Measurements from ENCODE around the gene LGALS3BP. TPM values are rescaled to one million over a fixed set of nuclear protein-coding genes. Genes with fewer than 3 reads are reported as not detected.

The LGALS3BP gene
- total RNA-seq, 2 experiments from 2014 or later: 9.7 to 12.8 TPM

DNA sequence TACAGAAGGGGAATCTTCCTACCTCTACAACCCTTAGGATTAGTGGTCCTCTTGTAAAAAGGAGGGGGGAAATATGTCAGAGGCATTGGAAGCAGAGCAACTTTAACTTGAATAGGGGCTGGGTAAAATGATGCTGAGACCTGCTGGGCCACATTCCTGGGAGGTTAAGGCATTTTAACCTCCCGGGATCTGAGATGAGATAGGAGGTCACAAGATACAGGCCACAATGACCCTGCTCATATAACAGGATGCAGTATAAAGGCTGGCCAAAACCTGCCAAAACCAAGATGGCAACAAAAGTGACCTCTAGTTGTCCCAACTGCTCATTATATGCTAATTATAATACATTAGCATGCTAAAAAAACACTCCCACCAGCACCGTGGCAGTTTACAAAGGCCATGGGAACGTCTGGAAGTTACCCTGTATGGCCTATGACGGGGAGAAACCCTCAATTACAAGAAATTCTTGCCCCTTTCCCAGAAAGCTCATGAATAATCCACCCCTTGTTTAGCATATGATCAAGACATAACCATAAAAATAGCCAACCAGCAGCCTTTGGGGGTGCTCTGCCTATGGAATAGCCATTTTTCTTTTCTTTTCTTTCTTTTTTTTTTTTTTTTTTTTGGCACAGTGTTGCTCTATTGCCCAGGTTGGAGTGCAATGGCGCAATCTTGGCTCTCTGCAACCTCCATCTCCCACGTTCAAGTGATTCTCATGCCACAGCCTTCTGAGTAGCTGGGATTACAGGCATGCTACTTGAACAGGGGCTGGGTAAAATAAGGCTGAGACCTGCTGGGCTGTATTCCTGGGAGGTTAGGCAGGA, 38.0 kb upstream of the LGALS3BP start:
- ChIA-PET POLR2A (no interaction called here), CTCF (no interaction called here)

DNA sequence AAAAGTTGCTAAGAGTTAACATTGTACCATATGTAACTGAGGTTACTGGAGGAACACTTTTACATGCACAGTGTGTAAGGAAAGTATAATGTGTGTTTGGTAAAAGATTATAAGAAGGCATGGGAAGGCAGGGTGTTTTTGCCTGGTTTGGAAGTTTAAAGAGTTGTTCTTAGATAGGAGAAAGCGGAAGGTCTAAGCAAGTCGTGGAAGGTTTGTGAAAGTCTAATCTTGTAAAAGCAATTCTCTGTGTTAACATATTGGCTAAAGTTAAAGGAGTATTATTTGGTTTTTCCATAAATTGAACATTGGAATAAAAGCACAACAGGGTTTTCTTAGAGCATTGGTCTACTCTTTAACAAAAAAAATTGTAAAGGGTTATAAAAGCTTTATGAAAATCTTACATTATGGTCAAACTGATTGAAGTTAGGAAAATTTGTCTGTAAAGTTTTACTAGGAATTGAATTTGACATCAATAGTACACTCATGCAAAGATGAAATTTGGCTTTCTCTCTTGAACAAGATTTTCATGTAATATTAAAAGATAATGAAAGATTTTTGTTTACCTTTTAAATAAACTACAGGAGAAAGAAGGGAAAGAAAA, 34.5 kb upstream of the LGALS3BP start:
- CTCF ChIA-PET: no interaction called here
- POLR2A ChIA-PET: no interaction called here

DNA sequence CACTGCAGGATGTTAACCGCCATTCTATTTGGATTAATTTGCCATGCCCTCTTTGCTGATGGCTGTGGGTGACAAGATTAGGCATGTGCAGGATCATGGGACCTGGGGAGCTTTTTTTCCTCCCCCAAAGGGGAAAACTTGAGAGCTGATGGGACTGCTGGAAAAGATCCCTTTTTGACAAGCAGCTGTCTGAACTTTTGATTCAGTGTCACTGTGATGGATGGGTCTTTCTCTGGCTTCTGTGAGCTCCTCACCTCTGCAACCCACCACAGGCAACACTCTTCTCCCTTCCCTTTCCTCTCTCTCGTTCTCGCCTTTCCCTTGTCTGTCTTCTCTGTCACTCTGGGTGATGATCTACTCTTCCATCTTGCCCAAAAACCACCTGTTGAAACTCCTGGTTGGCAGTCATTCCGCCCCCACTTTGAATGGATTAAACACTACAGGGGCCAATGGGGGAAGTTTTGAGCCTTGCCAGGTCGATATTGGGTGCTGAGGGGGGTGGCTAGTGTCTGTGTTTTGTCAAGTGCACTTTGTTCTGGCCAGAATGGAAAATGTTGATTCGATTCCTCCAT, 32.9 kb upstream of the LGALS3BP start:
- ChIA-PET POLR2A (no interaction called here), CTCF (interaction anchor here (0.9 kb wide), 1 partner anchor 9 kb away, joined by 3 read pairs; no protein-coding TSS in a partner anchor)

DNA sequence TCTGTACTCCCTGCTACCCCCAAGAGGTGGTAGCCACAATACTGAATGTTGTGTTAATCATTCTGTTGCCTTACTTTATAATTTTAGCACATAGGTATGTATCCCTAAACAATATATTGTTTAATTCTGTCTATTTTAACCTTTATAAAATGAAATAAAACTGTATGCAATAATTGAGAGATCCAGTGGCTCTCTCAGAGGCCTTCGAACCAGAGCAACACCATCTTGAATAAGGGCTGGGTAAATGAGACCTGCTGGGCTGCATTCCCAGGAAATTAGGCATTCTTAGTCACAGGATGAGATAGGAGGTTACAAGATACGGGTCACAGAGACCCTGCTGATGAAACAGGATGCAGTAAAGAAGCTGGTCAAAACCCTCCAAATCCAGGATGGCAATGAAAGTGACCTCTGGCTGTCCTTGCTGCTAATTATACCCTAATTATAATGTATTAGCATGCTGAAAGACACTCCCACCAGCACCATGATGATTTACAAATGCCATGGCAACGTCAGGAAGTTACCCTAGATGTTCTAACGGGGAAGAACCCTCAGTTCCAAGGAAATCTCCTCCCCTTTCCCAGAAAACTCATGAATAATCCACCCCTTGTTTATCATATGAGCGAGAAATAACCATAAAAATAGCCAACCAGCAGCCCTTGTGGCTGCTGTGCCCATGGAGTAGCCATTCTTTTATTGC, 31.9 kb upstream of the LGALS3BP start:
- CTCF ChIA-PET: no interaction called here
- POLR2A ChIA-PET: no interaction called here

DNA sequence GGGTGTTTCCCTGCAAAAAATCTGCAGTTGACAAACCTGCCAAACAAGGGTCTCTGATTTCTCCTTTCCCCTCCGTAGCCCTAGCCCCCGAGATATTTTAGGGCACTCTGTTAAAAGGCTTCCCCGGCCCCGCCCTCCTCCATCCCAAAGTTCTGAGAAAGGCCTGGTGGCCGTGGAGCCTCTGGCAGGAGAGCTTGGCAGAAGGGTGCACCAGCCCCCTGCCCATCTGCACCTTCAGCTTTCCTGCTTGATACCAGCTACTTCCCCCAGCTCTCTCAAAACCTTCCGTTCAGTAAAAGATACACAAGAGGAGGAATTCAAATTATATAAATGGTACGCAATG, 30.6 kb upstream of the LGALS3BP start:
- CTCF ChIA-PET: no interaction called here

DNA sequence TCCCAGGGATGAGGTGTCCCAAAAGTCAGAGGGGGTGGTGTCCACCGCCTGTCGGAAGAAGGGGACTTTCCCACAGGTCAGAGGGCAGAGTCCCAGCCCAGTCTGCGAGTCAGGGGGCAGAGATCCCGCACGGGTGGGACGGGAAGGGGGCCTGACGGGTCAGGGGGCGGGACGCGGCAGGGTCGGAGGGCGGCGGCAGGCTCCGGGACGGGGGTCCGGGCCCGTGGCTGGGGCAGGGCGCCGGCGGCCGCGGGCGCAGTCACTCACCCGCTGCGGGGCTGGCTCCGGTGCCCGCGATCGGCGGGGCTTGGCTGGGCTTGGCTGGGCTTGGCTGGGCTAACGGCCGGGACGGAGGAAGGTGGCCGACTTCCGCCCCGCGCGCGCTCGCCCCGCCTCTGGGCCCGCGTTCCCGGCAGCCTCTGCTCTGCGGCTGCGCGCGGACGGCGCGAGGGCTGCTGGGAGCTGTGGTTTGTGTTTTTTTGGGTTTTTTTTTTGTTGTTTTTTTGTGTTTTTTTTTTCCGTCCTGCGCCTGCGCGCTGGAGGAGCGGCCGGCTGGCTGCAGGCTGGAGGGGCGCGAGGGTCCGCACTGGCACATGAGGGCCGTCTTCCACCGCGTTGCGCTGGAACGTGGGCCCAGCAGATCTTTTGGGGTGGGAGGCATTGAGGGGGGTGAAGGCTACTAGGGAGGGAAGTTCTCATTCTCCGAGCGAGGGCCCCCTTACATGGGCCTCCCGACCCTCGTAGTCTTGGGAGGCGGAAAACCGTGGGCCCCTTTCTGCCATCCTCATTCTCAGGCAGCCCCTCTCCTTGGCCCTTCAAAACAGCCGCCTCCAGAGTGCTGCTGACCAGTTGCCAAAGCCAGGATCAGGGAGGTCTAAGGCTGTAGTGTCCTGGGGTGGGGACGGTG, 29.9 kb upstream of the LGALS3BP start, which contains the start of gene CANT1:
Gene CANT1, minus strand, starts transcription at position 368 of the 907 bp plus-strand sequence. CDS start 12,142 bp downstream, outside the sequence.
- ChIA-PET CTCF (no interaction called here), POLR2A (interaction anchor here (0.6 to 1.1 kb wide), 2 partner anchors 9 to 1004 kb away, joined by 3 to 4 read pairs; no protein-coding TSS in a partner anchor)

More for the DNA sequence above, 30.6 kb upstream of the LGALS3BP start:
- POLR2A ChIA-PET: interaction anchor here (1.1 kb wide), 1 partner anchor 8 kb away, joined by 4 read pairs; no protein-coding TSS in a partner anchor

DNA sequence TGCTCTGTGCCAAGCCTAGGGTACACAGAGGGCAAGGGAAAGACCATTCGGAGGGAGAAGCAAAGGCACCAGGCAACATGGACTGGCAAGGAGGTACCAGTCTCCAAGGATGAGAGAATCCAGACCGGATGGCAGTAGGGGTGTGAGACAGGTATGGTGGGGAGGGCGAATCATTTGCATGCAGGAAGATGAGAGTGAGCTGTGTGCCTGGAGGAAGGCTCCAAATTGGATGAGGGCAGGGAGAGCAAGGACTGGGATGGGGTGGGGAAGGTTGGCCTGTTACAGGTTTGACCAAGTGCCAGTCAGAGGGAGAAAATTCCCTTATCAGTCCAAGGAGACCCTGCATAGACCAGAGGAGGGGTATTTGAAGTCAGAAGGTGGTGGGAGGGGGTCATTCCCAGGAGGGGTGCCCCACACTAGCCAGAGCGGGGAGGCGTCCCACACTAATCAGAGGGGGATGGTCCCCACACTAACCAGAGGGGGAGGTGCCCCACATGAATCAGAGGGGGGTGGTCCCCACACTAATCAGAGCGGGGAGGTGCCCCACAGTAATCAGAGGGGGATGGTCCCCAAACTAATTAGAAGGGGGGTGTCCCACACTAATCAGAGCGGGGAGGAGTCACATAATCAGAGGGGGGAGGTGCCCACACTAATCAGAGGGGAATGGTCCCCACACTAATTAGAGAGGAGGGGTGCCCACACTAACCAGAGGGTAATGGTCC, 29.1 kb upstream of the LGALS3BP start:
- CTCF ChIA-PET: interaction anchor here (1.8 kb wide), 1 partner anchor 11 kb away, joined by 3 read pairs; no protein-coding TSS in a partner anchor
- POLR2A ChIA-PET: interaction anchor here (0.6 kb wide), 1 partner anchor 1005 kb away, joined by 3 read pairs; no protein-coding TSS in a partner anchor

DNA sequence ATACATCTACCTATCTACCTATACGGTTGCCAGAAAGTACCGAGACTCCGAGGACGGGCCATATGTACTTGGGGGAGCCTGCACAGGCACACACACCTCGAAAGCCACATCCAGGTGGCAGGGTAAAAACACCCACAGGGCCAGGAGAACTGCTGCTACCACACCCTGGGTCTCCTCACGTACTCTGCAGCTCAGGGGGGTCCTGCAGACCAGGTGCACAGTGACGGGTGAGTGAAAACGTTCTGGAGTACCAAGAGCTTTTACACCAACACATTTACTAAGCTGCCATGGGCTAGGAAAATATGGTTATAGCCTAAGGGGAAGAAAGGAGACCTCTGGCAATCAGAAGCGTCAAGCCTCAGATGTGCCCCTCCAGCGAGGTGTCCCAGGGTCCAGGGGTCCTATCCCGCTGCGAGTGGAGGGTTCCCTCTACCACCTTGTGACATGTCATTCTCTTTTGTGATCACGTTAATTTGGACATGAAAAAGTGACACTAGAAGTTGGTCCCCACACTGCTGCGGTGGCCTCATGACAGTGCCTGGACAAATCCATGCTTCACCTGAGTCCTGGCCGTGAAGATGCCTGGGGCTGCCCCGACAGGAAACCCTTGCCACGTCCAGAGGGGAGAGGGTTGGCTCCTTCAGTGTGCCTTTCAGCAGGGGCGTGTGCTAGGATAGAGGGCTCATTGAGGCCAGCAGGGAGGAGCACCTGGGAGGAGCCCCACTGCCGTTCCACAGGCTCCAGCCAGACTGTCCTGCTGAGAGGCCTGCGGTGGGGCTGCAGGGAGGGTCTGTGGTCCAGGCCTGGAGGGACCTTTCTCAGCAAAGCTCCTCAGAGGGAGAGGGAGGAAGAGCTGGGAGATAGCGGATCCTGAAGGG, 28.0 kb upstream of the LGALS3BP start:
- CTCF ChIA-PET: interaction anchor here (1.8 kb wide), 1 partner anchor 12 kb away, joined by 3 read pairs; no protein-coding TSS in a partner anchor
- POLR2A ChIA-PET: no interaction called here

DNA sequence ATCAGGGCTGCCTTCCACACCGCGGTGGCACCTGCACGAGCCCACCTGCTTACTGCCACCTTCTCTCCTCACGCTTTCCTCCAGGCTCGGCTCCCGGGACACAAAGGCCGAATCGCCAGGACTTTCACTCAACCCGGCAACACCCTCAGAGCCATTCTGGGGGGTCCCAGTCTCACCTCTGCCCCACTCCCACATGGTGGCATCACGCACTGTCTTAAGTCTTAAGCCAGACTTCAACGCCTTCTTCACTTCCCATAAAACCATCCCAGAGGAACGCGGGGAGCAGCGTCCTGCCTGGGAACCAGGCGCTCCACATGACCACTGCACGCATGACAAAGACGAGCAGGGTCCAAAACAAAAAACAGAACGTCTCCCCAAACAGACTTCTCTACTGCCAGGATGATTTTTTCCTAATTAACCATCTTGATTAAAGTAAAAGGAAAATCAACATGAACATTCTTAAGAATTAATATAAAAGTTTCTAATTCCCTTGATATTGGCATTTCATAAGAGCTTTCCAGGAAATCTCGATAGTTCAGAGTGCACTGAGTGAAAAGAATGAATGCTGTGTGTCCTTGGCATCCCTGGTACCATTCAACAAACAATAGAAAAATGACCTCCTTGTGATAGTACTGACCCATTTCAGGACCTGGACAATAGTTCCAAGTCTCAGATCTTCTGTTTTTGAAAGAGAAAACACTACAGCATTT, 27.2 kb upstream of the LGALS3BP start:
- CTCF ChIA-PET: interaction anchor here (1.8 kb wide), 1 partner anchor 13 kb away, joined by 3 read pairs; no protein-coding TSS in a partner anchor
- POLR2A ChIA-PET: no interaction called here

DNA sequence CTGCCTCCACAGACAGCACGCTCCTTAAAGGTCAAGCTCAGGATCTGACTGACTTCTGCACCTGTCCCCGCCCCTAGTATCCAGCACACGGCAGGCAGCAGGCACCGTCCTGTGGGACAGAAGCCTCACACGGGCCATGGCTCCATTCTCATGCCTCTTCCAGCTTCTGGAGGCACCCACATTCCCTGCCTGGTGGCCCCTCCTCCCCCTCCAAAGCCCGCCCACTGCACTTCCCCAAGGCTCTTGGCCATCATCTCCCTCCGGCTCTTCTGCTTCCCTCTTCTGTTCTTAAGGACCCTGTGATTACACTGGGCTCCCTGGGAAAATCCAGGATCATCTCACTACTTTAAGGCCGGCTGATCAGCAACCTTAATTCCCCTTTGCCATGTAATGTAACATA, 26.3 kb upstream of the LGALS3BP start:
- CTCF ChIA-PET: no interaction called here
- POLR2A ChIA-PET: no interaction called here

DNA sequence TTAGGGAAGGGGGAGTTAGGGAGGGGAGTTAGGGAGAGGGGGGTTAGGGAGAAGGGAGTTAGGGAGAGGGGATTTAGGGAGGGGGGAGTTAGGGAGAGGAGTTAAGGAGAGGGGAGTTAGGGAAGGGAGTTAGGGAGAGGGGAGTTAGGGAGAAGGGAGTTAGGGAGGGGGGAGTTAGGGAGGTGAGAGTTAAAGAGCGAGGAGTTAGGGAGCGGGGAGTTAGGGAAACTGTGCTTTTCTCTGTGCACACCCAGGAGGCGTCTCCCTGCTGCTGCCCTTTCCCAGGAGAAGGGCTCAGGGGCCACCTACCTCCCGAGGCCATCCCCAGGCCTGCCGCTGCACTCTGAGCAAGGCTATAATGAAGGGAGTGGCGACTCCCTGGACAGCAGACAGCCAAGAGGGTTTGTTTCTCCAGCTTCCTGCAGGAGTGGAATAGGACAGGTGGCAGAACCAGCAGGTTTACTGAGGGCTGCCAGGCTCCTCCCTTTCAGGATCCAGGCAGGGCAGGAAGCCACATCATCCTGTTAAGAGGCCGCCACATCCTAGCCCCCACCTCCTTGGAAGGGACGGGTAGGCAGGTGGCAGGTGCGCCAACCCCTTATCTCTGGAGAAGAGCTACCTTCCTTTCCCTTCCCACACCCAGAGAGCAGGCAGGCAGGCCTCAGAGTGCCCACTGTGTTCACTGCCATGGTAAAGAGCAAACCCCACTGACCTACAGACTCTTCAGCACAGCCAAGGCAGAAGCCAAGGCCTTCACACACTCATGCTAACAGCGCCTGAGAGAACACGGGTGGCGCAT, 25.5 kb upstream of the LGALS3BP start:
- CTCF ChIA-PET: no interaction called here

DNA sequence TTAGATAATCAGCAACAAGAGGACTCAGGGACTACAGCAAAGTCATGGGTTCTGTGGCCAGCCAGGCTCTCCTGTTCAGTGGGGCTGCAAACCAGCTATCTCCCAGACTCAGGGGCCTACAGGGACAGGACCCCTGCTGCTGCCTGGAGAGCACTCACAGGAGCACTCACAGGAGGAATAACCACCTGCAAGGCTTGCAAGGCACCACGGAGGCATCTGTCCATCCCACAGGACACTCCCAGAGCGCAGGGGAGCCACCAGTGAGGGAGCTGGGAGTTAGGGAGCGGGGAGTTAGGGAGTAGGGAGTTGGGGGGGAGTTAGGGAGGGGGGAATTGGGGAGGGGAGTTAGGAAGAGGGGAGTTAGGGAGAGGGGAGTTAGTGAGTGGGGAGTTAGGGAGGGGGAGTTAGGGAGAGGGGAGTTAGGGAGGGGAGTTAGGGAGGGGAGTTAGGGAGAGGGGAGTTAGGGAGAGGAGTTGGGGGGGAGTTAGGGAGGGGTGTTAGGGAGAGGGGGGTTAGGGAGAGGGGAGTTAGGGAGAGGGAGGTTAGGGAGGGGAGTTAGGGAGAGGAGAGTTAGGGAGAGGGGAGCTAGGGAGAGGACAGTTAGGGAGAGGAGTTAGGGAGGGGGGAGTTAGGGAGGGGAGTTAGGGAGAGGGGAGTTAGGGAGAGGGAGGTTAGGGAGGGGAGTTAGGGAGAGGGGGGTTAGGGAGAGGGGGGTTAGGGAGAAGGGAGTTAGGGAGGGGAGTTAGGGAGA, 24.1 kb upstream of the LGALS3BP start:
- CTCF ChIA-PET: interaction anchor here (1.0 to 1.3 kb wide), 2 partner anchors 10 to 137 kb away, joined by 3 read pairs; no protein-coding TSS in a partner anchor
- POLR2A ChIA-PET: no interaction called here

More for the DNA sequence above, 25.5 kb upstream of the LGALS3BP start:
- POLR2A ChIA-PET: no interaction called here

DNA sequence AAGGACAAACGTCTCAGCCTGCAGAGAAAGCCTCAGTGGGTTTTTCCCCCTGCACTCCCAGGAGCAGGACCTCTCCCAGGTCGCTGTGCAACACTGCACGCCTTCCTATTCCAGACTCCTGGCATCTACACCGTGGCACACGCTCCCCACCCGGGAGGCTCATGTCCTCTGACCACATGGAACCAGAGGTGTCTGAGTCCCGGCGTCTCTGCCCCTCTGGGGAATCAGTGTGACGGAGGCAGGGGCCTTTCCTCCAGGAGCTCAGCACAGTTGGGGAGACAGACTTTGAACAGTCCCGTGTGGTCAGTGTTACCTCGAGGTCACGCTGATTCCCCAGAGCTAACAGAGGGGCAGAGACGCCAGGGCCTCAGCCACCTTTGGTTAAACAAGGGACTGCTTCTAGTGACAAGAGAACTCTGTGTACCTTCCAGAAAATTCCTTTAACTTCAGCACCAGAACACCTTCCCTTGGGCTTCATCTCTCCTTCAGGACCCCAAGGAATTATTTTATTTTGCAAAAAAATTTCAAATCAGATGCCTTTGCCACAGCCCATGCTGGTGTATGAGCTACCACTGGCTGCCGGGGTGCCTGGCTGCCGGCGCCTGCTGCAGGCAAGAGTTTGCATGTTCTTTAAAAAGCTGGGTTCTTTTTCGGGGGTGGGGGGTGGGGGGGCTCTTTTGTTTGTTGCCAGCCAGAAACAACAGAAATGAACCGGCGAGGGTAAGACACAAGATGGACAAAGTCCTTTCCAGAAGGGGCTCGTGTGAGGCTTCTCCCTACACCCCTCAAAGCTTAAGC, 23.3 kb upstream of the LGALS3BP start:
- CTCF ChIA-PET: interaction anchor here (1.0 to 1.3 kb wide), 2 partner anchors 9 to 136 kb away, joined by 3 read pairs; no protein-coding TSS in a partner anchor
- POLR2A ChIA-PET: no interaction called here

DNA sequence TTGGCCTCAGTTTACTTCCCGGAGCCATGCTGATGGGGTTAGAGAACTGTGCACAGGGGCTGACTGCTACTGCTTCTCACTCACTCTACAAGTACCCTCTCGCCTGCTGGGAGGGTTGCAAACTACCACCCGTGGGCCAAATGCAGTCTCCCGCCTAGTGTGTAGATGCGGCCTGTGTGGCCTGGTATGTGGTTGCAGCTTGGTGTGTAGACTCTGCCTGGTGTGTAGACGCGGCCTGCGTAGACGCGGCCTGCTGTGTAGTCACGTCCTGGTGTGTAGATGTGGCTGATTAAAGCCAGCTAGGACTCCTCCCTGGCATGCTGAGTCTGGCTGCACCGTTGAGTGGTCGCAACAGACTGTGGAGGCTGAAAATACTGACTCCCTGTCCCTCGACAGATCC, 22.6 kb upstream of the LGALS3BP start:
- POLR2A ChIA-PET: no interaction called here
- CTCF ChIA-PET: interaction anchor here (1.3 kb wide), 1 partner anchor 9 kb away, joined by 3 read pairs; no protein-coding TSS in a partner anchor

Measured in activated CD8-positive, alpha-beta memory T cell treated with anti-CD3 and anti-CD28 coated beads for 36 hours (primary cell).